HAP-1 (cell line): ENCODE results near the gene LFNG.

Experiments used
- DNase-seq, 2 experiments: peaks; one replicate each; pipeline ENCODE4 v3.0.0-alpha.2; 2016 to 2020; ENCODE audit warnings: low spot score in 2 of 2
- H3K27me3 ChIP-seq: fragments of 250-450 bp; sonication (Bioruptor Pico); 2 replicates; pipeline ENCODE4 v1.5.1; 2020; ENCODE audit warnings: low read depth, mild to moderate bottlenecking, moderate library complexity
- H3K36me3 ChIP-seq: fragments of 250-450 bp; sonication (Bioruptor Pico); replicated peaks from 2 replicates; pipeline ENCODE4 v1.5.1; 2020; ENCODE audit warnings: mild to moderate bottlenecking
- H3K4me1 ChIP-seq: fragments of 250-450 bp; sonication (Bioruptor Pico); 2 replicates; pipeline ENCODE4 v1.5.1; 2020; ENCODE audit warnings: mild to moderate bottlenecking
- H3K4me3 ChIP-seq: fragments of 250-450 bp; sonication (Bioruptor Pico); 2 replicates; pipeline ENCODE4 v1.5.1; 2020; ENCODE audit warnings: mild to moderate bottlenecking, moderate library complexity
- H3K9me3 ChIP-seq: fragments of 250-450 bp; sonication (Bioruptor Pico); 2 replicates; pipeline ENCODE4 v1.5.1; 2020; ENCODE audit warnings: mild to moderate bottlenecking, moderate library complexity
- in situ Hi-C: fragments of 300-500 bp; cut with MboI; formaldehyde crosslinking; loops from 3 replicates; pipeline ENCODE4 v1.14.3; 2020; ENCODE audit warnings: low sequenced_read_pairs, inconsistent platforms, mixed read lengths

LFNG gene

DNA sequence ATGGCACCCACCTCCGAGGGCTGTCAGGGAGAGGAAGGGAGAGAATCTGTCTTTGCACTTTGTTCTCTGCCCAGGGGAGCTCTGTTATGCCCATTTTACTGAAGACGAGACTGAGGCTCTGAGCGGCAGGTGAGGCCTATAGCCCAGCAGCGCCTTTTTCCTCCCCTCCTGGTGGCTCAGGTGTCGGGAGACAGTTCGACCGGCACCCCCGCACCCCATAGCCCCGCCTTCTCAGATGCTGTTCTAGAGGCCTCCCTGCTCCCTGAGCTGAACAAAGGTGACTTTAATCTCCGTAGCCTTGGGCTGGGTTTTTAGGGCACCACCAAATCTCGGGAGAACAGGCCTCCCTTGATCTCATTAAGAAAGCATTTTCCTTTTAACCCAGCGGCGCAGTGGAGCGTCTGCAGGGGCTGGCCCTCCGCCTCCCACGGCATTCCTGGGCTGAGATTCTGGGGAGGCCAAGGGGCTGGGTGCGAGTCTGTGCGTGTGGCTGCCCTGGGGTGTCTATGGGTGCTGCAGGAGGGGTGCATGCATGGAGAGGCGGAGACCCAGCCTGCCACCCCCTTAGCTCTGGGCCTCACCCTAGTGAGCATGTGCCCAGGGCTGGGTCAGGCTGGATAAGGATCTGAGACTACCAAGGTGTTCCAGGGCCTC, 3.3 kb downstream of the LFNG start:
- H3K4me3 ChIP-seq: no peak overlapping the region
- H3K27me3 ChIP-seq: no peaks in the 10 kb centered on the region
- H3K9me3 ChIP-seq: no peaks in the 10 kb centered on the region
- peaks cover 40% of the 10 kb centered on the region for H3K4me1 ChIP-seq
- H3K36me3 ChIP-seq: peaks cover 4% of the 10 kb centered on the region
- in situ Hi-C loops: no loop called here
- peak; percentile 78 to 81 for DNase-seq

DNA sequence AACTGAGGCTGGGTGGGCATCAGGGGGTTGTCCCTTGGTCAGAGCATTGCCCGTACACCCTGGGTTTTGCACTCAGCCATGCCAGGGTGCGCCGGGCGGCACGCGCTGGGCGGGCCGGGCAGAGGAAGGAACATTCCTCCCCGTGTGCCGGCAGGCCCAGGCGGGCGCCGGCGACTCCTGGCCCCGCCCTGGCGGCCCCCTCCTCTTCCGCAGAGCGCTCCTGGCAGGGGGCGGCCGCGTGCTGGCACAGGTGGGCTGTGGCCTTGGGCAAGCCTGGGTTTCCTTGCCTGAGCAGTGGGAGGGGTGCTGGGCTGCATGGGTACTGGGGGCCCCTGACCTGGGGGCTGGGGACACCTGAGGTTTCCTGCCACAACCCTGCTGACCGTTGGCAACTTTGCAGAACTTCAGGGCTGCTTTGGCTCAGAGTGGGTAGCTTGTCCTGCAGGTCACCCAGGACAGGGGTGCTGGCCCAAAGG, 3.9 kb downstream of the LFNG start:
- H3K4me3 ChIP-seq: no peak overlapping the region
- no peaks in the 10 kb centered on the region for H3K27me3 ChIP-seq
- DNase-seq: no peak
- in situ Hi-C loops: no loop called here
- no peaks in the 10 kb centered on the region for H3K9me3 ChIP-seq
- peaks cover 4% of the 10 kb centered on the region for H3K36me3 ChIP-seq
- peaks cover 40% of the 10 kb centered on the region for H3K4me1 ChIP-seq

GRCh38 chr7:2523941-2524807, 4.6 kb downstream of the LFNG start:
- Histone ChIP-seq H3K9me3 (no peaks in the 10 kb centered on the region), H3K4me1 (peaks cover 36% of the 10 kb centered on the region), H3K4me3 (peak overlapping the region; percentile 6; the same call in 1 of the 2 replicates), H3K27me3 (no peaks in the 10 kb centered on the region), H3K36me3 (peaks cover 4% of the 10 kb centered on the region)
- DNase-seq: peak; percentile 74 to 92
- in situ Hi-C loops: no loop called here

DNA sequence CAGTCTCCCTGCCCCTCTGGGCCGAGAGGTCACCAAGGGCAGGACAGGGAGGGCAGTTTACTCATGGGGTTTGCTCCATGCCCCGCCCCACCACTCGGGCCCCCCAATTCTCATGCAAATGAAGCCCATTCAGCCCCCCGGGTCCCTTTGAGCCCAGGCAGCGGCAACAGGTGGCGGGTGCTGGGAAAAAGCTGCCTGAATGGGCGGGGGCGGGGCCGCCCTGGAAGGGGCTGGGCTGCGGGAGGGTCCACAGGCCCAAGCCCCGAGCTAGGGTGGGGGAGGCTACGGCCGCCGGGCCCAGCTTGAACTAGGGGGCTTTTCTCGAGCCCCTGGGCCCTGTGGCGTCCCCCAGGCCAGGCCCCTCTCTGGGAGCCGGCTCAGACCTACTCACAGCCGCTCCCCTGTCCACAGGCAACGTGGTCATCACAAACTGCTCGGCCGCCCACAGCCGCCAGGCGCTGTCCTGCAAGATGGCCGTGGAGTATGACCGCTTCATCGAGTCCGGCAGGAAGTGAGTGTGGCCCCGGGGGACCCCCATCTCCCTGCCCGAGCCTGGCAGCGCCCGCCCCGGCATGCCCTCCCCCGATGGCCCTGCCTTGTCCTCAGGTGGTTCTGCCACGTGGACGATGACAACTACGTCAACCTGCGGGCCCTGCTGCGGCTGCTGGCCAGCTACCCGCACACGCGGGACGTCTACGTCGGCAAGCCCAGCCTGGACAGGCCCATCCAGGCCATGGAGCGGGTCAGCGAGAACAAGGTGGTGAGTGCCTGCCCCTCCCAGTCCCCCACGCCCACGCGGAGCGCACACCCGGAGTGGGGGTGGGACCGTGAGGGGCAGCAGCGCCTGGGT, 5.5 kb downstream of the LFNG start:
- Histone ChIP-seq H3K4me3 (no peak overlapping the region), H3K9me3 (no peaks in the 10 kb centered on the region), H3K36me3 (peaks cover 4% of the 10 kb centered on the region), H3K4me1 (peaks cover 36% of the 10 kb centered on the region), H3K27me3 (no peaks in the 10 kb centered on the region)
- DNase-seq: peak; percentile 29 to 75
- in situ Hi-C loops: no loop called here

- Histone ChIP-seq H3K27me3 (no peaks in the 10 kb centered on the region), H3K4me3 (no peak overlapping the region), H3K36me3 (peaks cover 4% of the 10 kb centered on the region), H3K4me1 (peaks cover 30% of the 10 kb centered on the region), H3K9me3 (no peaks in the 10 kb centered on the region)
- in situ Hi-C loops: no loop called here
- no peak for DNase-seq
Observed at GRCh38 chr7:2525658-2526630, 6.4 kb downstream of the LFNG start.

- in situ Hi-C loops: no loop called here
- no peak for DNase-seq
- Histone ChIP-seq H3K4me1 (peaks cover 26% of the 10 kb centered on the region), H3K4me3 (no peak overlapping the region), H3K9me3 (no peaks in the 10 kb centered on the region), H3K36me3 (peaks cover 4% of the 10 kb centered on the region), H3K27me3 (no peaks in the 10 kb centered on the region)
Observed at GRCh38 chr7:2526659-2527504, 7.3 kb downstream of the LFNG start.

- H3K9me3 ChIP-seq: no peaks in the 10 kb centered on the region
- in situ Hi-C loops: no loop called here
- H3K36me3 ChIP-seq: peaks cover 4% of the 10 kb centered on the region
- H3K4me3 ChIP-seq: no peak overlapping the region
- H3K27me3 ChIP-seq: no peaks in the 10 kb centered on the region
- DNase-seq: no peak
- peaks cover 23% of the 10 kb centered on the region for H3K4me1 ChIP-seq
Observed at GRCh38 chr7:2527505-2528467, 8.2 kb downstream of the LFNG start.

DNA sequence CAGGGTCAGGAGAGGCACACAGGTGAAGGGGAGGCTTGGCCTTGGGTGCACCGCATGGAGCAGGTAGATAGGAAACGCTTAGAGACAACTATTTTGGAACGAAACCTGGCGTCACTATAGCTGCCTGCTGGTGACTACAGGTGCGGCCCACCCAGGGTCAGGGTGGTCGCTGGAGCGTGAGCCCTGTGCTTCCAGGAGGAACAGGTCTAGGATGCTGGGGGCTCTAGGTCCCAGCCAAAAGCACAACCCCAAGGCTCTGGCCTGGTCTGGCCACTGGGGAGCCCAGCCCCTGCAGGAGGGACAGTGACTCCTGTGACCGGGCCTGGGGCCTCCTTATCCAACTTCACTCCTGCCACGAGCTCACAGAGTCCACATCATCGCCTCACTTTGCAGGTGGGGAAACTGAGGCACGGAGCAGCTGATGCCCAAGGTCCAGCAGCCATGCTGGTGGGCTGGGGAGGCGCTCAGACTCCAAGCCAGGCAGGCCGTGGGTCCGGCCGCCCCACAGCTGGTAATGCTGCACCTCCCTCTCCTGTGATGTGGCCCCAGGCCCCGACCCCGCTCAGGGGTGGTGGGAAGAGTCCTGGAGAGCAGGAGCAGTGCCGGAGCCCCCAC, 9.0 kb downstream of the LFNG start:
- Histone ChIP-seq H3K27me3 (no peaks in the 10 kb centered on the region), H3K9me3 (no peaks in the 10 kb centered on the region), H3K4me1 (peaks cover 15% of the 10 kb centered on the region), H3K4me3 (no peak overlapping the region), H3K36me3 (peaks cover 4% of the 10 kb centered on the region)
- DNase-seq: no peak
- in situ Hi-C loops: no loop called here

GRCh38 chr7:2529161-2530070, 9.8 kb downstream of the LFNG start:
- in situ Hi-C loops: no loop called here
- Histone ChIP-seq H3K4me1 (peaks cover 6% of the 10 kb centered on the region), H3K36me3 (peaks cover 4% of the 10 kb centered on the region), H3K4me3 (no peak overlapping the region), H3K27me3 (no peaks in the 10 kb centered on the region), H3K9me3 (no peaks in the 10 kb centered on the region)
- DNase-seq: no peak
